Keratinocyte (primary cell): ENCODE measurements around the gene NIBAN1. TPM values are rescaled to one million over a fixed set of nuclear protein-coding genes. Genes with fewer than 3 reads are reported as not detected.

Experiments
- DNase-seq: peaks from one replicate; pipeline ENCODE4 v3.0.0-alpha.2; 2011; ENCODE audit warnings: low read depth, missing footprints, low spot score
- FAIRE-seq: peaks from 2 replicates; lab custom pipeline; 2011; peaks lifted over from hg19 to GRCh38; lab: Jason Lieb, UNC
- H2AFZ ChIP-seq: 2 replicates; pipeline ENCODE4 v1.6.0; 2012; ENCODE audit warnings: low read length, control low read depth, inconsistent platforms; ENCODE audit not compliant: control insufficient read depth
- H3K27ac ChIP-seq: 2 replicates; pipeline ENCODE4 v1.5.1; 2011; ENCODE audit warnings: low read length; ENCODE audit not compliant: control insufficient read depth, insufficient read depth
- H3K27me3 ChIP-seq: 3 replicates; pipeline ENCODE4 v1.6.0; 2011; ENCODE audit warnings: low read length; ENCODE audit not compliant: control insufficient read depth, insufficient read depth; ENCODE audit errors: extremely low read depth
- H3K36me3 ChIP-seq, 2 experiments: 2 replicates in 1 of 2; 3 replicates in 1 of 2; pipeline ENCODE4 v1.5.1; 2011; ENCODE audit warnings: low read length in 2 of 2, mild to moderate bottlenecking in 1 of 2; ENCODE audit not compliant: control insufficient read depth in 2 of 2, insufficient read depth in 2 of 2; ENCODE audit errors: extremely low read depth in 1 of 2
- H3K4me1 ChIP-seq: 3 replicates; pipeline ENCODE4 v1.5.1; 2011; ENCODE audit warnings: low read length; ENCODE audit not compliant: control insufficient read depth, insufficient read depth; ENCODE audit errors: extremely low read depth
- H3K4me2 ChIP-seq: 3 replicates; pipeline ENCODE4 v1.6.0; 2011; ENCODE audit warnings: low read depth, low read length; ENCODE audit not compliant: control insufficient read depth, insufficient read depth; ENCODE audit errors: extremely low read depth
- H3K4me3 ChIP-seq, 3 experiments: fragments of 200-600 bp in 1 of 3; sonication (generic) in 1 of 3; 2 replicates in 2 of 3; 3 replicates in 1 of 3; pipeline ENCODE4 v1.5.1; 2011 to 2016; ENCODE audit warnings: low read length in 3 of 3, mild to moderate bottlenecking in 3 of 3, control low read depth in 2 of 3, inconsistent platforms in 1 of 3, low read depth in 1 of 3, mixed read lengths in 1 of 3, mixed run types in 1 of 3, moderate library complexity in 1 of 3; ENCODE audit not compliant: control insufficient read depth in 2 of 3, insufficient read depth in 2 of 3; ENCODE audit errors: extremely low read depth in 1 of 3
- H3K79me2 ChIP-seq: 2 replicates; pipeline ENCODE4 v1.6.0; 2012; ENCODE audit warnings: low read length; ENCODE audit not compliant: control insufficient read depth, insufficient read depth
- H3K9ac ChIP-seq: 3 replicates; pipeline ENCODE4 v1.6.0; 2011; ENCODE audit warnings: low read length; ENCODE audit not compliant: control insufficient read depth, insufficient read depth; ENCODE audit errors: extremely low read depth
- H3K9me1 ChIP-seq: 3 replicates; pipeline ENCODE4 v1.6.0; 2011; ENCODE audit warnings: low read length; ENCODE audit not compliant: control insufficient read depth, insufficient read depth; ENCODE audit errors: extremely low read depth
- H3K9me3 ChIP-seq: 2 replicates; pipeline ENCODE4 v1.5.1; 2012; ENCODE audit warnings: low read depth, low read length; ENCODE audit not compliant: control insufficient read depth
- H4K20me1 ChIP-seq: 3 replicates; pipeline ENCODE4 v1.6.0; 2011; ENCODE audit warnings: low read length; ENCODE audit not compliant: control insufficient read depth, insufficient read depth; ENCODE audit errors: extremely low read depth
- CTCF ChIP-seq, 3 experiments: IDR thresholded peaks in 1 of 3; conservative IDR thresholded peaks in 1 of 3; optimal IDR thresholded peaks in 1 of 3; 2 replicates in 2 of 3; 3 replicates in 1 of 3; pipeline versions ENCODE3 to v1.5.1; 2011; ENCODE audit warnings: low read length in 3 of 3, mild to moderate bottlenecking in 3 of 3, moderate library complexity in 2 of 3, control low read depth in 1 of 3, inconsistent platforms in 1 of 3; ENCODE audit not compliant: insufficient read depth in 2 of 3; ENCODE audit errors: extremely low read depth in 1 of 3
- EZH2 ChIP-seq: IDR thresholded peaks from one replicate; pipeline ENCODE4 v1.6.1; 2012; ENCODE audit warnings: inconsistent platforms, mild to moderate bottlenecking, low read length, moderate library complexity
- dilution Hi-C: fragments of 300-500 bp; cut with MboI; formaldehyde crosslinking; loops from one replicate; pipeline ENCODE4 v1.7.0; 2020; ENCODE audit warnings: low sequenced_read_pairs; ENCODE audit not compliant: extremely low pct_ligation_motif_present
- polyA plus RNA-seq, 5 experiments: library from polyadenylated mRNA; depleted of rRNA in 3 of 5; stranded (reverse) in 3 of 5; stranded (forward) in 1 of 5; unstranded in 1 of 5; fragments of >200 nt; gene quantifications; 1 replicate in 1 of 5; 2 replicates in 3 of 5; 3 replicates in 1 of 5; pipeline versions ENCODE4 v1.2.1 to v1.2.3, GENCODE V29; 2011 to 2012; ENCODE audit warnings: missing spikeins in 2 of 5, low read depth in 1 of 5, low replicate concordance in 1 of 5

Gene NIBAN1
- polyA plus RNA-seq, 1 donor (not counting 4 experiments of a cell fraction or from before 2014, with no cell fraction given) = 10.6 TPM

- Histone ChIP-seq H3K79me2 (no peaks in the 10 kb centered on the region), H3K27ac (no peak overlapping the region), H3K9me3 (no peaks in the 10 kb centered on the region), H3K9me1 (no peaks in the 10 kb centered on the region), H3K4me1 (peaks cover 3% of the 10 kb centered on the region), H3K36me3 (no peaks in the 10 kb centered on the region), H3K9ac (no peak overlapping the region), H3K4me2 (no peak overlapping the region), H3K4me3 (no peak overlapping the region), H2AFZ (no peak overlapping the region), H4K20me1 (no peaks in the 10 kb centered on the region), H3K27me3 (no peaks in the 10 kb centered on the region)
- dilution Hi-C loops = no loop called here
- TF ChIP-seq CTCF (optimal IDR thresholded peaks at IDR 0.05 in 1 of 3, IDR thresholded peaks at IDR 0.05 in 1 of 3, conservative IDR thresholded peaks at IDR 0.05 in 1 of 3; ENCODE audit: extremely low read depth in 1 of 3, insufficient read depth in 2 of 3, low read length in 3 of 3) (no peak), EZH2 (no peak)
- FAIRE-seq (no peak), DNase-seq (no peak)
These were observed 42.0 kb downstream of the NIBAN1 start for GRCh38 chr1:184932319-184932718.

- Histone ChIP-seq H3K4me1 (peaks cover 3% of the 10 kb centered on the region), H2AFZ (no peak overlapping the region), H3K79me2 (no peaks in the 10 kb centered on the region), H3K9ac (no peak overlapping the region), H3K4me2 (no peak overlapping the region), H3K4me3 (no peak overlapping the region), H3K27me3 (no peaks in the 10 kb centered on the region), H3K36me3 (no peaks in the 10 kb centered on the region), H4K20me1 (no peaks in the 10 kb centered on the region), H3K9me3 (no peaks in the 10 kb centered on the region), H3K9me1 (no peaks in the 10 kb centered on the region), H3K27ac (no peak overlapping the region)
- TF ChIP-seq EZH2 (no peak), CTCF (optimal IDR thresholded peaks at IDR 0.05 in 1 of 3, IDR thresholded peaks at IDR 0.05 in 1 of 3, conservative IDR thresholded peaks at IDR 0.05 in 1 of 3; ENCODE audit: extremely low read depth in 1 of 3, insufficient read depth in 2 of 3, low read length in 3 of 3) (no peak)
- no peak for DNase-seq
- FAIRE-seq = no peak
- dilution Hi-C loops = no loop called here
These were observed 42.7 kb downstream of the NIBAN1 start for GRCh38 chr1:184931566-184931965.
